K562 (cell line): ENCODE measurements around the gene NPEPL1. TPM values are rescaled to one million over a fixed set of nuclear protein-coding genes. Genes with fewer than 3 reads are reported as not detected.

Source experiments
- ATAC-seq: fragments of 200-7000 bp; cut with Tn5 transposase; 3 replicates; pipeline ENCODE4 v1.9.1; 2020; ENCODE audit warnings: moderate library complexity
- BruUV-seq: library from RNA; stranded (reverse); fragments of 400-500 nt; replicated peaks from 2 replicates; lab custom pipeline; 2021; lab: Mats Ljungman, UMichigan
- CTCF ChIA-PET: fragments of 300-600 bp; formaldehyde crosslinking; extraction: SDS; loops from one replicate; lab custom pipeline; 2021; ENCODE audit warnings: low intra/inter-chr PET ratio; lab: Yijun Ruan, JAX
- POLR2A ChIA-PET: fragments of 300-600, 350-650 bp; sonication (Branson Sonifier 250); formaldehyde crosslinking; extraction: SDS; loops from one replicate; lab custom pipeline; 2021; ENCODE audit warnings: antibody characterized with exemption, inconsistent platforms; lab: Yijun Ruan, JAX
- DNase-seq, 4 experiments: peaks; one replicate each; pipeline versions ENCODE4 v3.0.0 to v3.0.0-alpha.2; 2011 to 2018; ENCODE audit warnings: low spot score in 3 of 4, mixed read lengths in 3 of 4; ENCODE audit errors: extremely low read depth in 1 of 4
- FAIRE-seq: peaks from 2 replicates; lab custom pipeline; 2011; peaks lifted over from hg19 to GRCh38; lab: Jason Lieb, UNC
- H2AFZ ChIP-seq: 2 replicates; pipeline ENCODE4 v1.6.0; 2011; ENCODE audit warnings: low read depth, low read length, control low read depth, inconsistent platforms
- H3K27ac ChIP-seq: fragments of 200-600 bp; 3 replicates; pipeline ENCODE4 v1.8.0; 2011; ENCODE audit warnings: low read depth, mild to moderate bottlenecking, control low read depth, inconsistent platforms, low read length, moderate library complexity, mixed read lengths; ENCODE audit errors: extremely low read depth
- H3K27me3 ChIP-seq, 2 experiments: fragments of 300-600 bp in 1 of 2; 2 replicates in 1 of 2; 3 replicates in 1 of 2; pipeline versions ENCODE4 v1.6.0 to v1.8.0; 2011; ENCODE audit warnings: inconsistent platforms in 2 of 2, low read length in 2 of 2, mild to moderate bottlenecking in 1 of 2, mixed read lengths in 1 of 2, moderate library complexity in 1 of 2; ENCODE audit not compliant: control insufficient read depth in 2 of 2, insufficient read depth in 2 of 2
- H3K36me3 ChIP-seq: fragments of 300-600 bp; 3 replicates; pipeline ENCODE4 v1.8.0; 2011; ENCODE audit warnings: mild to moderate bottlenecking, low read length, inconsistent platforms; ENCODE audit not compliant: control insufficient read depth, insufficient read depth
- H3K4me1 ChIP-seq, 2 experiments: fragments of 200-600 bp in 1 of 2; replicated peaks in 1 of 2; 2 replicates in 1 of 2; 3 replicates in 1 of 2; pipeline versions ENCODE4 v1.5.1 to v1.8.0; 2011; ENCODE audit warnings: inconsistent platforms in 2 of 2, low read length in 2 of 2, mild to moderate bottlenecking in 1 of 2, mixed read lengths in 1 of 2, moderate library complexity in 1 of 2; ENCODE audit not compliant: control insufficient read depth in 2 of 2, insufficient read depth in 2 of 2
- H3K4me2 ChIP-seq: 2 replicates; pipeline ENCODE4 v1.6.1; 2011; ENCODE audit warnings: low read length, control low read depth, inconsistent platforms, mixed read lengths; ENCODE audit not compliant: insufficient read depth
- H3K4me3 ChIP-seq: fragments of 200-600 bp; sonication (generic), shearing (Covaris generic); 2 replicates; pipeline ENCODE4 v1.5.1; 2016; ENCODE audit warnings: control low read depth, inconsistent platforms
- H3K79me2 ChIP-seq: fragments of 200-600 bp; 3 replicates; pipeline ENCODE4 v1.8.0; 2011; ENCODE audit warnings: low read length, inconsistent platforms; ENCODE audit not compliant: control insufficient read depth, insufficient read depth
- H3K9ac ChIP-seq, 2 experiments: 2 replicates each; pipeline versions ENCODE4 v1.6.0 to v1.6.1; 2011; ENCODE audit warnings: low read depth in 2 of 2, low read length in 2 of 2, control low read depth in 1 of 2, inconsistent platforms in 1 of 2, mild to moderate bottlenecking in 1 of 2, mixed read lengths in 1 of 2; ENCODE audit not compliant: insufficient read depth in 1 of 2
- H3K9me1 ChIP-seq: one replicate; pipeline ENCODE4 v1.6.0; 2011; ENCODE audit warnings: inconsistent platforms, mild to moderate bottlenecking, low read length, moderate library complexity; ENCODE audit not compliant: control insufficient read depth, insufficient read depth
- H3K9me3 ChIP-seq: replicated peaks from 2 replicates; pipeline ENCODE4 v1.5.1; 2011; ENCODE audit warnings: low read depth, low read length, inconsistent platforms; ENCODE audit not compliant: control insufficient read depth, insufficient read depth
- H4K20me1 ChIP-seq: replicated peaks from 2 replicates; pipeline ENCODE4 v1.6.1; 2011; ENCODE audit warnings: low read length, inconsistent platforms, mixed read lengths; ENCODE audit not compliant: control insufficient read depth, insufficient read depth
- HOXB6 ChIP-seq: fragments of 250-450 bp; sonication (Bioruptor Pico); IDR thresholded peaks from 2 replicates; pipeline ENCODE4 v1.5.1; 2022; ENCODE audit warnings: mild to moderate bottlenecking, borderline replicate concordance
- ZNF584 ChIP-seq: fragments of 200-800 bp; sonication (Bioruptor generic); IDR thresholded peaks from 2 replicates; pipeline ENCODE4 v1.6.1; 2016; ENCODE audit warnings: low read depth, mild to moderate bottlenecking, missing genetic modification characterization, missing compliant biosample characterization
- WGBS: fragments of 100-300 bp; shearing (Covaris generic); methylation state at CpG from one replicate; pipeline ENCODE4 v1.1.6; 2016; ENCODE audit warnings: low coverage, mixed read lengths; ENCODE audit not compliant: insufficient coverage; ENCODE audit errors: missing lambda C conversion rate; 5-methylcytosine and 5-hydroxymethylcytosine counted together
- in situ Hi-C: fragments of 300-500 bp; cut with MboI; formaldehyde crosslinking; loops from 4 replicates; pipeline ENCODE4 v1.15.0; 2018; ENCODE audit warnings: inconsistent platforms, mixed read lengths
- intact Hi-C: fragments of 100-400 bp; cut with micrococcal nuclease; formaldehyde crosslinking; loops from 2 replicates; pipeline ENCODE4 v1.14.2; 2022
- polyA plus RNA-seq, 8 experiments: library from polyadenylated mRNA; depleted of rRNA in 4 of 8; stranded (reverse) in 5 of 8; unstranded in 3 of 8; fragments of >200 nt; fragmentation: Nextera tagmentation in 2 of 8; fragmentation: Illumina TruSeq in 1 of 8; extraction: Ambion mirVana in 2 of 8; extraction: Trizol in 1 of 8; gene quantifications; 2 replicates each; pipeline versions ENCODE4 v1.2.1 to v1.2.3, GENCODE V29; 2011 to 2014; ENCODE audit warnings: inconsistent platforms in 1 of 8, missing spikeins in 1 of 8
- total RNA-seq, 7 experiments: library from RNA; depleted of rRNA in 6 of 7; stranded (reverse); fragments of >200 nt in 6 of 7; fragmentation: Illumina TruSeq in 2 of 7; extraction: Trizol in 2 of 7; gene quantifications; 2 replicates each; pipeline versions ENCODE4 v1.2.1 to v1.2.3, GENCODE V29; 2011 to 2021; ENCODE audit warnings: low replicate concordance in 1 of 7
- TF ChIP-seq, protein P1 (sequence below), 3 experiments: fragments of 200-800 bp in 1 of 3; sonication (Bioruptor generic) in 1 of 3; sonication (generic) in 1 of 3; formaldehyde crosslinking in 1 of 3; IDR thresholded peaks; 2 replicates each; pipeline versions ENCODE4 v1.6.1 to v1.8.0; 2016 to 2022; ENCODE audit warnings: mild to moderate bottlenecking in 2 of 3, missing compliant biosample characterization in 2 of 3, missing genetic modification characterization in 2 of 3, missing genetic modification reagents in 1 of 3
- TF ChIP-seq, protein P2 (sequence below): fragments of 450-650 bp; IDR thresholded peaks from 2 replicates; pipeline ENCODE4 v1.6.1; 2016; ENCODE audit warnings: antibody characterized with exemption

Gene NPEPL1
- total and polyA plus RNA-seq, 9 of the 15 experiments (the other 6 are each of a cell fraction or from before 2014, with no cell fraction given), result 0.04 to 5.6 (median 0.94) TPM

DNA sequence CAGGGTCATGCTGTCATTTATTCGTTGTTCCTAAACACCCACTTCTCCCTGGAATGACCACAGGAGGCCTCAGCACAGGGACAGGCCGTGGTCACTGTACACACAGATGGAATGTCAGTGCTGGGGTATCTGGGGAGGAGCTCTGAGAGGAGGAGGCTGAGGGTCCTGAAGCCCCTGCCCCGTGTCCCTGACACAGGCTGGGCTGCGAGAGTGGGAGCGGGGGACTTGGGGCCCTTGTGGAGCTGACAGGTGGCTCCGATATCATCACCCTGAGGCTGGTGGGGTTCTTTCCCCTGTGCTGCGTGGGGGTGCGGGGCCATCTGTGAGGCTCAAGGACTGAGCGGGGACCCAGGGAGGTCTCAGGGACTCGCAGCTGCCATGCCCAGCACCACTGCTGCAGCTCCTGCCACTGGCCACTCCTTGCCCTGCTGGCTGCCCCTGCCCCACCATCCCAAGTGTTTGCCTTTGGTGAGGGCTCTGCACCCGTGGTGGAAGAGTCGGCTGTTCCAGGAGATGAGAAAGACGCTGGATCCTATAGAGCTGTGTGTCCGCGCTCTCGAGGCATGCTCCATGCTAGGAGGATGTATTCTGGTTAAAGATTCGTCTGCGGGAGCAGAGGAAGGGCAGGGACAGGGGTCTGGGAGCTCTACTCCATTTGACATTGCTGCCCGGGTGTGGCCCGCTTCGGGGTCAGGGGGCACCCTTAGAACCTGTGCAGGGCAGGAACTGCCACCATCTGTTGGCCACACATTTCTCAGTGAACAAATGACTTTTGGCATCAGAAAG, 18.9 kb downstream of the NPEPL1 start:
- ChIA-PET POLR2A (no interaction called here), CTCF (no interaction called here)
- no peak overlapping the region for H3K9ac ChIP-seq
- no peak for ATAC-seq
- no peaks in the 10 kb centered on the region for H3K36me3 ChIP-seq
- BruUV-seq, result no TSS peak
- H3K9me1 ChIP-seq, result peaks cover 2% of the 10 kb centered on the region
- intact Hi-C loops, result no loop called here
- no peak overlapping the region for H3K4me2 ChIP-seq
- H3K4me3 ChIP-seq, result no peak overlapping the region
- H4K20me1 ChIP-seq, result no peaks in the 10 kb centered on the region
- H3K9me3 ChIP-seq, result no peaks in the 10 kb centered on the region
- H3K27me3 ChIP-seq, result peaks cover 0 to 42% of the 10 kb centered on the region in 2 experiments; a peak in 2 of 5 replicates
- no peak for DNase-seq
- H3K27ac ChIP-seq, result no peak overlapping the region
- TF ChIP-seq HOXB6 (CRISPR knock-in tag), result no peak
- TF ChIP-seq, protein P1, sequence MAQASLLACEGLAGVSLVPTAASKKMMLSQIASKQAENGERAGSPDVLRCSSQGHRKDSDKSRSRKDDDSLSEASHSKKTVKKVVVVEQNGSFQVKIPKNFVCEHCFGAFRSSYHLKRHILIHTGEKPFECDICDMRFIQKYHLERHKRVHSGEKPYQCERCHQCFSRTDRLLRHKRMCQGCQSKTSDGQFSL (CRISPR knock-in tag; IDR thresholded peaks at IDR 0.05), result no peak
- TF ChIP-seq, protein P1 (tag; IDR thresholded peaks at IDR 0.05), result no peak
- no peak for TF ChIP-seq ZNF584
- TF ChIP-seq, protein P2, sequence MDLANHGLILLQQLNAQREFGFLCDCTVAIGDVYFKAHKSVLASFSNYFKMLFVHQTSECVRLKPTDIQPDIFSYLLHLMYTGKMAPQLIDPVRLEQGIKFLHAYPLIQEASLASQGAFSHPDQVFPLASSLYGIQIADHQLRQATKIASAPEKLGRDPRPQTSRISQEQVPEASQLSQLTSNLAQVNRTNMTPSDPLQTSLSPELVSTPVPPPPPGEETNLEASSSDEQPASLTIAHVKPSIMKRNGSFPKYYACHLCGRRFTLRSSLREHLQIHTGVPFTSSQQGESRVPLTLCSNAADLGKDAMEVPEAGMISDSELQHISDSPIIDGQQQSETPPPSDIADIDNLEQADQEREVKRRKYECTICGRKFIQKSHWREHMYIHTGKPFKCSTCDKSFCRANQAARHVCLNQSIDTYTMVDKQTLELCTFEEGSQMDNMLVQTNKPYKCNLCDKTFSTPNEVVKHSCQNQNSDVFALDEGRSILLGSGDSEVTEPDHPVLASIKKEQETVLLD, result no peak
- H3K79me2 ChIP-seq, result no peaks in the 10 kb centered on the region
- in situ Hi-C loops, result no loop called here
- H3K4me1 ChIP-seq, result peaks cover 0 to 19% of the 10 kb centered on the region in 2 experiments; a peak in 1 of 5 replicates
- no peak for FAIRE-seq
- WGBS, result 22% methylated on average over 20 of the region's 21 CpGs
- no peak overlapping the region for H2AFZ ChIP-seq
